Measurements from ENCODE around the gene MAB21L4. TPM values are rescaled to one million over a fixed set of nuclear protein-coding genes. Genes with fewer than 3 reads are reported as not detected.

The MAB21L4 gene
- total and polyA plus RNA-seq, 2 experiments from 2014 or later = not detected

GRCh38 chr2:240856151-240856980 lies 39.6 kb downstream of the MAB21L4 start:
- Histone ChIP-seq H3K4me2 (no peak overlapping the region), H4K20me1 (replicated peaks; ENCODE audit: insufficient read depth) (no peaks in the 10 kb centered on the region), H2AFZ (no peak overlapping the region), H3K79me2 (replicated peaks; ENCODE audit: insufficient read depth) (no peaks in the 10 kb centered on the region), H3K36me3 (ENCODE audit: insufficient read depth) (no peaks in the 10 kb centered on the region), H3K27me3 (ENCODE audit: insufficient read depth) (no peaks in the 10 kb centered on the region), H3K9me2 (ENCODE audit: insufficient read depth) (no peaks in the 10 kb centered on the region), H3K4me1 (ENCODE audit: insufficient read depth) (no peaks in the 10 kb centered on the region), H3K27ac (ENCODE audit: low read depth) (no peak overlapping the region), H3F3A (replicated peaks; ENCODE audit: low read depth) (no peaks in the 10 kb centered on the region), H3K4me3 (no peak overlapping the region)
- Mint-ChIP-seq H3K36me3 (ENCODE audit: low read depth) (no peaks in the 10 kb centered on the region), H3K9me3 (peaks cover 5% of the 10 kb centered on the region), H3K4me1 (peaks cover 2% of the 10 kb centered on the region; the same call in 1 of the 3 replicates), H3K4me3 (no peak overlapping the region), H3K27me3 (ENCODE audit: insufficient read depth, low read depth, poor library complexity) (peaks cover 11% of the 10 kb centered on the region), H3K27ac (no peak overlapping the region)
- ATAC-seq = peak; percentile 97
- peak; percentile 73 for DNase-seq (ENCODE audit: low spot score)
- no peak for TF ChIP-seq ZNF331 (CRISPR knock-in tag; IDR thresholded peaks at IDR 0.05; ENCODE audit: low read depth)
- no peak for TF ChIP-seq EZH2 (IDR thresholded peaks at IDR 0.05; ENCODE audit: low read depth, unreplicated experiment)
- no peak for TF ChIP-seq JUNB (IDR thresholded peaks at IDR 0.05; ENCODE audit: unreplicated experiment)
- TF ChIP-seq CTCF (conservative IDR thresholded peaks at IDR 0.05; ENCODE audit: low read depth in 2 of 2) = peak; percentile 48 to 75
- TF ChIP-seq CREB1 (CRISPR knock-in tag; IDR thresholded peaks at IDR 0.05; ENCODE audit: low read depth) = no peak
- no peak for TF ChIP-seq ETS1 (IDR thresholded peaks at IDR 0.05)
- no peak for TF ChIP-seq POLR2AphosphoS5 (IDR thresholded peaks at IDR 0.05; ENCODE audit: low read depth)
- no peak for TF ChIP-seq ZNF462 (CRISPR knock-in tag; IDR thresholded peaks at IDR 0.05)

Measured in GM23338 (cell line).